Stimulated activated CD4-positive, alpha-beta T cell treated with anti-CD3 and anti-CD28 coated beads, Interleukin-4, amount 100 ng/mL, for 48 hours (primary cell): ENCODE results near the gene FAF2.

Experiments
- DNase-seq, 2 donors: peaks; one replicate each; pipeline ENCODE4 v3.0.0-alpha.2; 2020; ENCODE audit warnings: low read depth in 2 of 2

FAF2 gene

DNA sequence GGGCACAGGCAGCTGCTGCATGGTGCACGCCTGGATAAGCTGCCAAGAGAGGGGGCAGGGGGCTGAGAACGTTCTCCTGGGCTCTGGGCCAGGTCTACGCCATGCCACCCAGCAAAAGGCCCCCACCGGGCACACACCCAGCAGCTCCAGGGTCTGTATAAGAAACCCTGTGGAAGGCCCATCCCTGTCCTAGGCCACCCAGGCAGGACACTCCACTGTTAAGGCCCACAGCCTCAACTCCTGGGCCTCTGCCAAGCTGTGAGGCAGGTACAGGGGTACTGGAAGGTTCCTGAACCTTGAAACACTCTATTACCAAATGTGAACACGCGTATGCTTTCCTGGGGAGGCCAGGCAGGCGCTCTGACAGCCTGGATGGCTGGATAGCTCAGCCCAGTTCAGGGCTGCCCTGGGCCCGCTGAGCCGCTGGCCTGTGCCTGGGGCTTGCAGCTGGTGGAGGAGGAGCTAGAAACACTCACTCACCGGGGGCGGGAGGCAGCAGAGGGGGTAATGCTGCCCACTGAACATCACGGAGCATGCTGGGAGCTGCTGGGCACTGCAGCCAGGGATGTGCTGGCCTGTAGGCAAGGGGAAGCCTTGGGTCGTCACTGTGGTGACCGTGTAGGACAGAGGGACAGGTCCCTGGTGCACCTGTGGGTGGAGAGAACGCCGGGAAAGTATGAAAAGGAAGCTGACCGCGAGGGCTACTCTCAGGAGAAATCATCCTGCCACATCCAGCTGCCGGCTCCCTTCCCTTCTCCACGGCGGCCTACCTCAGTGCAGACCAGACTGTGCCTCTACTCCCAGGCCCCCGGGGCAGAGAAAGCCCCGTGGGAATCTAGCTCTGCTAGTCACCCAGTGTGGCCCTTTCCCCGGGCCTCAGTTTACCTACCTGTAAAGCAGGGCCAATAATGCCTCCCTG is 83.1 kb downstream of the FAF2 start:
- DNase-seq = no peak

- no peak for DNase-seq
Measured at GRCh38 chr5:176531902-176532493, 83.8 kb downstream of the FAF2 start.

GRCh38 chr5:176532795-176533194 is 84.6 kb downstream of the FAF2 start:
- DNase-seq = no peak

DNA sequence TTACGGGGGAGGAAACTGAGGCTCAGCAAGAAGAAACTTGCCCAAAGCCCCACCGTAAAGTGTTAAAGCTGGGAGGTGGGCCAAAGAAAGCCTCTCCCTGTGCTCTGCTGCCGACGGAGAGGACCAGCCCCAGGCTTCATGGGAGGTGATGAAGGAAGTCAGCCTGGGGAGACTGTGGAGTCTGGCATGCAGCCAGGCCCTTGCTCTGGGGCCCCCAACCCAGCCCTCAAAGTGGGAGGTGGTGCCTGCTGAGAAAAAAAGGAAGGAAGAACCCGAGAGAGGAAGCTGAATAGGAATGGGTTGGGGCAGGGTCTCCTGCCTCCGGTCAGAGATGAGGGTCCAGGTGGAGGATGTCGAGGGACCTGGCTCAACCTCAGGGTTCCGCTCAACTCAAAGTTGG is 85.2 kb downstream of the FAF2 start:
- DNase-seq = no peak

- no peak for DNase-seq
Measured at GRCh38 chr5:176533894-176534611, 85.9 kb downstream of the FAF2 start.

DNA sequence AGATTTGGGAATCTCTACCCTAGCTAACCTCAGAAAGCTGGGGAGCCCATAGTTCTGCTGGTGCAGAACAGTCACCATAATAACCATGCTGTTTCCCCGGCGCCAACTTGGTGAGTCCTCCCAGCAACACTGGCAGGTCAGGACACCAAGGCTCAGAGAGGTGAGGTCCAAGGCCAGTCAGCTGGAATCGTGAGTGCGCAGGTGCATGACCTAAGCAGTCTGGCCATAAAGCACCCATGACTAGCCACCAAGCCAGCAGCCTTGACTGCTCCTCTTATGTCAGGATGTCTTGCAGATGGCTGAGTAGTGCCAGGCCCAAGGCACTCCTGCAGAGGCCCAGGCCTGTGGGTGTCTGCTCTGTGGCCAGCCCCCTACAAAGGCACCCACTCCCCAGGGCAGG is 86.5 kb downstream of the FAF2 start:
- no peak for DNase-seq

- no peak for DNase-seq
Measured at GRCh38 chr5:176535101-176535663, 87.0 kb downstream of the FAF2 start.

DNA sequence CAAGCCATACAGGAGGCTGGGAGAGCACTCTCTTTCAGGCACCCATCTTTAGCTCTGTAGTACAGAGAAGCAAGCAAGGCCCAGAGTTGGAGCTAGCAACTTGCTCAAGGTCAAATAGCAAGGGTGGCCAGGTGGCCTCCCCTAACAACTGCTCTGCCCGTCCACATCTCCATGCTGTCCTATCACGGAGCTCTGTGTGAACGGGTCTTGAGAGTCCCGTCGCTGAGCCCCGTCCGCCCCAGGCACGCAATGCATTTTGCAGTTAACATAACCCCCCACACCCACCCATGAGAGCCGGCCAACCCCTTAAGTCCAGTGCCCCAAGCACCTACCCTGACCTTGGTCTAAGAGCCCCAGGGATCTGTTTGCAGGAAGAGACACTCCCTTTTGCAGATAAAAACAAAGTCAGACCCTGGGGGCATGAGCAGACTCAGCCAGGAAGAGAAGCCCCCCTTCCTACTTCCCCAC is 87.5 kb downstream of the FAF2 start:
- no peak for DNase-seq

- DNase-seq = peak; percentile 63 to 75
Measured at GRCh38 chr5:176536132-176536901, 88.1 kb downstream of the FAF2 start.

DNA sequence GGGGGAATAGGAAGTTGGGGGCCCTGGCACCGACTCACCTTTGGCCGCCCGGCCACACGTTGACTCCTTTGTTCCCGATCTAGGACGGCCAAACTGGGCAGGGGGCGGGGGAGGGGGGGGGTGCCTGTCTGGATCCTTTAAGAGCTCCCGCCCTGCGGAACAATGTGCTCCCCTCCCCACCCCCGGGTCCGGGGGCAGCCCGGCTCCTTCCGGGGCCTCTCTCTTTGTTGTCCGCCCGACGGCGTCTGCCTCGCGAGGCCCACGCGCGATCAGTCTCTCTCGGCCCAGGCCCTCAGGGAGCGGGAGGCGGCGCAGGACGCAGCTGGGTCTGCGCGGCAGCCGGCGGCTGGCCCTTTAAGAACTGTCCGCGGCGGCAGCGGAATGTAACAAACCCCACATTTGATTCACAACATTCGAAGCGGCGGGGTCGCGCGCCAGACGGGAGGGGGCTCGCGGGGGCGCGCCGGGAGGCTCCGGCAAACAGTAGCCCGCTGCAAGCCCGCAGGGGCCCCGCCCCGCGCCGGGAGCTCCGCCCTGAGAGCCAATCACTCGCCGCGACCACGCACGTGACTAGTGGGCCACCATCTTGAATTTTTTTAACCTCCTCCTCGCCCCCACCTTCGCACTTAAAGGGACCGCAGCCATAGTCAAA is 88.8 kb downstream of the FAF2 start, which contains the start of gene RNF44:
Gene RNF44 (minus strand): TSS at position 501 of the 652 bp plus-strand sequence. CDS start 4,930 bp downstream, outside the sequence.
- peak; percentile 94 to 98 for DNase-seq

- peak; percentile 89 to 95 for DNase-seq
Measured at GRCh38 chr5:176537554-176538229, 89.5 kb downstream of the FAF2 start.

DNA sequence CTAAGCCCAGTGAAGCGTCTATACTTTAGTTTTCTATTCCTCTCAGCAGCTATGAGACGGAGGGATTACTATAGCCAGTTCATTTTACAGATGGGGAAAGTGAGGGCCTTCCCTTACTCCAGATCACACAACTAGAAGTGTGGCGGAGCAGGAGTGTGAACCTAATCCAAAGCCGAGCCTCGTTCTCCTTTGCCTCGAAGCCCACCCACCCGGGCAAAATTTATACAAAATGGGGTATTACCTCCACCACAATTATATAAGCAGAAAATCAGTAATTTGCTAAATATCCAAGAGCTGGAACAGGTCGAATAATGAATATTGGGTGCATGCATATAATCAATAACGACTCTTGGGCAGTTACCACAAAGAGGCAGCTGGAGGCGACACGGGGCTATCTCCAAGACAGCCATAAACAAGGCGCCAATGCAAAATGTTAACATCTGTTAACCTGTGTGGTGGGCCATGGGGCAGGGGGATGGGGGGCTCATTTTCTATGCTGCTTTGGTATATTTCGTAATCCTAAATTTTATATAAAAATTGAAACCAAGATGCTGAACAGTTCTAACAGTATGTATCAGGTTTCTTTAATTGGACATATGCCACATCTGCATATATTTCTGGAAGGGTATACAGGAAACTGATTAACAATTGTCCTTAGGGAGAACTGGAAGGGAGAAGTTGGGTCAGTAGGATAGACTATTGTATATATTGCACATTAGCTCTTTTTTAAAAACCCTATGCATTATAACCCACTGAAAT is 90.2 kb downstream of the FAF2 start:
- DNase-seq = no peak

DNA sequence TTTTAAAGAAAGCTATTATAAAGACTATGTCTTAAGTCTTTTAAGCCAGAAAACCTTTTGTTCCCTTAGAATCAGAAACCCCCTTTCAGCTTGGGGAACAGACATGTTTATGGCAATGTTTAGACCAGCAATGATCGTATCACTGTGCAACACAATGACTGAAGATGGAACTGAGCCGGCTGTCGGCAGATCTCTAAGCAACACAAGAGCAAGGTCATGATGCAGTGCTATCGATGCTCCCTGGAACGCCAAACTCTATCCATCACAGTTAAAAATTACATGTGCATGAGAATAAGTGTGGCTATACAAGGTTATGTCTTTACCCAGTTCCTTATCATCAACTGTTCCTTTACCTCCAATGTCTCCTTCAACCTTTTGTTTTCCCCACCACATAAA is 90.8 kb downstream of the FAF2 start:
- DNase-seq = no peak

- no peak for DNase-seq
Measured at GRCh38 chr5:176540476-176540899, 92.3 kb downstream of the FAF2 start.

DNA sequence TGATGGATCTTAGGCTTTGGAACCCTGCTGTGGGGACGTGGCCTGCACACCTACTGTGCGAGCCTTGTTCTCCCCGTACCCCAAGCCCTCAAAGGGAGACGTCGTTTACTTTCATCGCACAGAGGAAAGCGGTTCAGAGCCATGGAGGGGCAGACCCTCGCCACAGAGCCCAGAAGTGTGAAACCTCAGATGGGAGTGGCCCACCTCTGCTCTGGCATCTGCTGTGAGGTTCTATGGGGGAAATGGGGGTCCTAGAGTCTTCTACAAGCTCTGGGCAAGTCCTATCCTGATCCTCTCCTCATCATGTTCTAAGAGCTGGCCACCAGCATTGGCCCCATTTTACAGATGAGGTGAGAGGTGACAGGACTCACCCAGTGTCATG is 92.8 kb downstream of the FAF2 start:
- DNase-seq = no peak

DNA sequence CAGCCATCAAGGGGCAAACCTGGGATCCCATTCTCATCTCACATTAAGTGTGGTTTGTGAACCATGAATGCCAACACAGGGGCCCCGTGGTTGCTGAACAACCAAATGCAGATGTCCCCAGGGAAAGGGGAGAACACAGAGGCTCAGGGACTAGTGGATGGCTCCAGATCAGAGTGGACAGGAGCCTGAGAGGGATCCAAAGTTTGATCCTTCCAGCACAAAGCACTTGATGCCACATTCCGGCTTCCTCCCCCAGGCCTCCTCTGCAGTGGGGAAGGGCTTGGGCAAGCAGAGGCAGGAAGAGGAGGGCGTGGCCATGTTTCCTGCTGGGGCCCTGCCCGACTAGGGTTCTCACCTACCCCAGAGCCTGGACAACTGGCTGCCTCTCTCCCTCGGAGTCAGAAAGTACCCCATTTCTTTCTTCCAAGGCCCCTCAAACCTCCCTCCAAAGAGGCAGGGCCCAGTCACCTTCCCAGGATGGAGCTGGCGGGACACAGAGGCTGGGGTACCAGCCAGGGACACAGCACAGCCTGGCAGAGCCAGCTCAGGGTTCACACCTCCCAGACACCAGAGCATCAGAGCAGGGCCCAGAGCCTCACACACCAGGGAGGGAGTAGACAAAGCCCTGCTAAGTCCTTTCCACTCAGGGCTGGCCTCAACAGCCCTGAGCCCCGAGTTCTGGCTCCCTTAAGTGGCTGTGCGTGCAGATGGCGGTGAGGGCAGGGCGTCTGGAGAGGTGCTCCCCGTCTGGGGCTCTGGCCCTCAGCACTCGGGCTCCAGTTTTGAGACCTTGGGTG is 93.4 kb downstream of the FAF2 start:
- DNase-seq = peak in 1 of 2 donors; percentile 52

DNA sequence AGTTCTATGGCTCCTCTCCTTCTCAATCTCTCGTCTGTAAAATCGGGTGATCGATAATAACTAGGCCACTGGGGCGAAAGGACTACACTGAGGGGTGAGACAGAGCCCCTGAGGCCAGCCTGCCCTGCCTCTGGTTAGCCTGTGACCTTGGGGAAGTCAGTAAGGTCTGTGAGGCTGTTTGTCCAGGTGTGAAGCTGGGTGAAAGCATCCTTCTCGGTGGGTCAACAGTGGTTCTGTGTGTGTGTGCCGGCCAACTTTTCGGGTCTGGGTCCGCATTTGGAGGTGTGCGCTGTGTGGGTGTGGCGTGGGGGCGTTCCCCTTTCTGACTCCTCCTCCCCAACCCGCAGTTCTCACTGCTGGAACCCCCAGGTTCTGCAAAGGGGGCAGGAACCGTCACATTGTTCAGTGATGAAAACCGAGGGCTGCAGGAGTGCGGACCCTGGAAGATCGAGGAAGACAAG is 94.0 kb downstream of the FAF2 start:
- peak in 1 of 2 donors; percentile 54 for DNase-seq
